AG04449 (cell line): ENCODE data around the gene COLEC11.

Source experiments
- CTCF ChIA-PET: fragments of 350-600 bp; formaldehyde crosslinking; extraction: SDS; loops from one replicate; lab custom pipeline; 2021; ENCODE audit warnings: antibody characterized with exemption; lab: Yijun Ruan, JAX
- POLR2A ChIA-PET: fragments of 400-600, 350-600 bp; formaldehyde crosslinking; extraction: SDS; loops from one replicate; lab custom pipeline; 2020; ENCODE audit warnings: antibody characterized with exemption, inconsistent platforms; lab: Yijun Ruan, JAX
- DNase-seq: peaks from one replicate; pipeline ENCODE4 v3.0.0-alpha.2; 2010; ENCODE audit warnings: low read depth, low spot score
- H3K4me3 ChIP-seq: 2 replicates; pipeline ENCODE4 v1.5.1; 2011; ENCODE audit warnings: low read depth, mild to moderate bottlenecking, control low read depth, low read length
- TF ChIP-seq, protein P1 (sequence below): IDR thresholded peaks from one replicate; pipeline ENCODE4 v1.5.1; 2011; ENCODE audit warnings: mild to moderate bottlenecking, moderate library complexity, low read length, control low read depth, inconsistent platforms; ENCODE audit not compliant: insufficient read depth; ENCODE audit errors: missing control alignments

COLEC11 gene

DNA sequence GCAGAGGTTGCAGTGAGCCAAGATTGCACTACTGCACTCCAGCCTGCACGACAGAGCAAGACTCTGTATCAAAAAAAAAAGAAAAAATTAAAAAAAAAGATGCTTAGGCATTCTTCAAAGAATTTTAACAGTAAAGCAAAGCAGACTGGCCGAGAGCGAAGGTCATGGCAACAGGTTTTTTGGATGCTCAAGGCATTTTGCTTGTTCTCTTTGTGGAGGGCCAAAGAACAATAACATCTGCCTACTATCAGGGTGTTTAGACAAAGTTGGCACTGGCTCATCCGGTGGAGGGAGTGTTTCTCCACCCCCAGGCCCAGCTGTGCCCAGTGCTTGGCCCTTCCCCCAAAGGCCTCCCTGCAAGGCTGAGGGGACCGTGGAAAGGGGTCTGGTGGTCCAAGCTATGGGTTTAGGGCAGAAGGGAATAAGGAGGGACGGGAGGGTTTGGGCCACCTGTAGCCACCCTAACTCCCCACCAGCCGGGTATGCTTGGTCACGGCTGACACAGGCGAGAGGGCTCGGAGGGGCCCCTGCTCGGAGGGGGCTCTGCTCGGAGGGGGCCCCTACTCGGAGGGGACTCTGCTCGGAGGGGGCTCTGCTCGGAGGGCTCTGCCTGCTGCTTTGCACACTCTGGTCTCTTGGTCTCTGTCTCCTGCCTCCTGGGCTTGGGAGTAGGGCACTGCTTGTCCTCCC, 36.4 kb downstream of the COLEC11 start:
- CTCF ChIA-PET: no interaction called here
- POLR2A ChIA-PET: no interaction called here
- DNase-seq: no peak
- H3K4me3 ChIP-seq: no peak overlapping the region
- TF ChIP-seq, protein P1, sequence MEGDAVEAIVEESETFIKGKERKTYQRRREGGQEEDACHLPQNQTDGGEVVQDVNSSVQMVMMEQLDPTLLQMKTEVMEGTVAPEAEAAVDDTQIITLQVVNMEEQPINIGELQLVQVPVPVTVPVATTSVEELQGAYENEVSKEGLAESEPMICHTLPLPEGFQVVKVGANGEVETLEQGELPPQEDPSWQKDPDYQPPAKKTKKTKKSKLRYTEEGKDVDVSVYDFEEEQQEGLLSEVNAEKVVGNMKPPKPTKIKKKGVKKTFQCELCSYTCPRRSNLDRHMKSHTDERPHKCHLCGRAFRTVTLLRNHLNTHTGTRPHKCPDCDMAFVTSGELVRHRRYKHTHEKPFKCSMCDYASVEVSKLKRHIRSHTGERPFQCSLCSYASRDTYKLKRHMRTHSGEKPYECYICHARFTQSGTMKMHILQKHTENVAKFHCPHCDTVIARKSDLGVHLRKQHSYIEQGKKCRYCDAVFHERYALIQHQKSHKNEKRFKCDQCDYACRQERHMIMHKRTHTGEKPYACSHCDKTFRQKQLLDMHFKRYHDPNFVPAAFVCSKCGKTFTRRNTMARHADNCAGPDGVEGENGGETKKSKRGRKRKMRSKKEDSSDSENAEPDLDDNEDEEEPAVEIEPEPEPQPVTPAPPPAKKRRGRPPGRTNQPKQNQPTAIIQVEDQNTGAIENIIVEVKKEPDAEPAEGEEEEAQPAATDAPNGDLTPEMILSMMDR: no peak

DNA sequence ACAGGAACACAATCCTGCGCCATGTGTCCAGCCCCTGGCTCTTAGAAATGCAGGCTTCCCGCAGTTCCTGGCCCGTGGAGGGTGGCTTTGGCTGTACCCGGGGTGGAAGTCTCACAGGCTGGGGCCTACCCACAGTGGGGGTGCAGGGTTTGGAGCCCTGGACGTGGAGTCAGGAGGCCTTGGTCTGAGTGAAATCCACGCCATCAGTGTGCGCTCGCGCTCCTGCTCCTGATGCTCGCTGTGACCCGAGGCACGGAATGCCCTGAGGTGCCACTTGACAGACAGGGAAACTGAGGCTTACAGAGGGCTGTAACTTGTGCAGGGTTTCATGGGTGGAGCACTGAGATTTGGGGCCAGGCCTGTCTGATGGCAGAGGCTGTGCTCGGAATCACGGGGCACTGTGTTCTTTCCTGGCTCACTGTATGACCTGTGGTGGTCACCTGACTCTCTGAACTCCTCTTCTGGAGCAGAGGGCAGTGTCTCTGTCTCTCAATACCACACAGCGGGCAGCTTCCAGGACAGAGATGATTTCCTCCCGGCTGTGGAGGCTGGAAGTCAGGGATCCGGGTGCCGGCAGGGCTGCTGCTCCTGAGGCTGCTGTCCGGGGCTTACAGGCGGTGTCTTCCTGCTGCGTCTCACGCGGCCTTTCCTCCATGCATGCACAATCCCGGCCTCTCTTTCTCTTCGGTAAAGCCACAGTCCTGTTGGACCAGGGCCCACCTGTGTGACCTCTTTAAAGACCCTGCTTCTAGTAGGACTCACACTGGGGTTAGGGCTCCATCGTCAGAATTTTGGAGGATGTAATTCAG, 37.1 kb downstream of the COLEC11 start:
- CTCF ChIA-PET: no interaction called here
- POLR2A ChIA-PET: no interaction called here
- DNase-seq: no peak
- no peak overlapping the region for H3K4me3 ChIP-seq
- TF ChIP-seq, protein P1: no peak

DNA sequence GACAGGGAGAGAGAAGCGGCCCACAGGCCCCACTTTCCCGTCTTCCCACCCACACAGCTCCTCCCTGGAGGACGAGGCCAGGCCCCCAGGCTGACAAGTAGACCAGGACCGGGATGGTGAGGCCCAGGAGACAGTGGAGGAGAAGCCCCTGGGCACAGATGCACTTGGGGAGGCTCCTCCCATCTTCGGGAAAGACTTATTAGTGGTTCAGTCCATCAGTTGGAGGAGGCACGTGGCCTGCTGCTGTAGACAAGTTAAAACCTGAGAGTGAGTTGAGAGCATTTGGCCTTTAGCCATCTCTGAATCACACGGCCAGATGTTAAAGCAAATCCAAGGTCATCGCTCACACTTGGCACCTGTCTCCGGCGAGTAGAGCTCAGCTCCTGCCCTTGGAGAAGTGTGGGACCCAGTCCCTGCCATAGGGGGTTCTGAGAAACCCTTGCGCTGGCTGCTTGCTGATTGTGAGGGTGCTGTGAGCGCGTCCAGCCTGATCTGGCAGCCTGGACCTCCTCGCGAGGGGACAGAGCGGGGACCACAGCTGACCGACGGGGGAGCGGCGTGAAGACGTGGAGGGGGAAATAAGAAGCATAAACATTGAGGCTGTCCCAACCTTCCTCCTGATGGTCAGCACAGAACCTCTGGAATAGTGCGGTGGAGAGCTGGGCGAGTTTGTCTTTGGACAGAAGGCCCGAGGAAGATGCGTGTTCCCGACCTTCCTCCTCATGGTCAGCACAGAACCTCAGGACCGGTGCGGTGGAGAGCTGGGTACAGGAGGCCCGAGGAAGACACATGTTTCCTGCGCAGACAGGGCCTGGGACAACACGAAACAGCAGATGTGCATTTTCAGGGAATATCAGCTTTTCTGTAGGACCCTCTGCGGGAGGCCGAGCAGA, 38.4 kb downstream of the COLEC11 start:
- CTCF ChIA-PET: no interaction called here
- DNase-seq: no peak
- TF ChIP-seq, protein P1: no peak
- POLR2A ChIA-PET: no interaction called here
- H3K4me3 ChIP-seq: no peak overlapping the region

DNA sequence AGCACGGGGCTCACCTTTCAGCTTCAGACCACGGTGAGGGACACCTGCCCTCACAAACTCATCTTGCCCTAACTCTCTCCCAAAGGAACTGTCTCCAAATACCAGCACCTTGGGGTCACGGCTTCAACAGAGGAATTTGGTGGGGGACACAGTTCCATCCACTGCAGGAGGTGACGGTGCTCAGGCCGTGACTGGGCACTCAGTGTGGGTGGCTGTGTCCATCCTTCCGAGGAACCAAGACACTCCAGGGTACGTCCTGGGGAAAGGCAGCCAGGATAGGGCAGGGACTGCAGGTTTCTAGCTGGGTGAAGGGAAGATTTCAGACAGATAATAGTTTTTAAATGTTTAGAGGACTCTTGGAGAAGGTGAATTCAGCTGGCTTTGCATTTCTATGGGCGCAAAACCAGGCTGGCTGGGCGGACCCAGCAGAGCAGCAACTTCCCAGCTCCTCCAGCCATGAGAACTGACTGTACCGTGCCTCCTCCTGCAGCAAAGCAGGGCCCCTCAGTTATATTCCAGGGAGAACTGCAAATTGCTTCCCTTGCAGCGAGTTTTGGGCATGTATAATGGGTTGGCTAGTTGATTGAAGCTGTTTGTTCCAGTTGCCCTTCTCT, 39.2 kb downstream of the COLEC11 start:
- DNase-seq: no peak
- H3K4me3 ChIP-seq: no peak overlapping the region
- CTCF ChIA-PET: no interaction called here
- TF ChIP-seq, protein P1: no peak
- POLR2A ChIA-PET: no interaction called here

DNA sequence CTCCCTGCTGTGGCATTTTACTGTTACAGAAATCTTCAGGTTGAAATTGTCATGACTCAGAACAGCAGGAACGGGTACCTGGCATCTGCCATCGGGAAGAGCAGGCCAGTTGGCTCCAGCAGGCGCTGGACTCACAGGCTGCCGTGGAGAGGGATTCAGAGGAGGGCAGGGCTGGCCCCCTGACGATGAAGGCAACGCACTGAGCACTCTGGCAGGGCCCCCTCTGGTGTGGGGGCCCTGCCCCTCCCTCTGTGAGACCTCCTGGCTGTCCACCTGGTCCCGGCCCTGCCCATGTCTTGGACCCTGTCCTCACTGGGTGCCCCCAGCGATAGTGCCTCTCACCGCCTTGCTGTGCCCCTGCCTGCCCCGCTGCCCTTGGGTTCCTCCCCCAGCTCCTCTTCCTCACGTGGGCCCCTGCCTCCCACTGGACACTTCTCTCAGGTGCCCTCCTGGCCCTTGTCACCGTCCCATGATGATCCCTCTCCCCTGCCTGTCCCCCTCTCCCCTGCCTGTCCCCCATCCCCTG, 39.7 kb downstream of the COLEC11 start:
- no peak overlapping the region for H3K4me3 ChIP-seq
- ChIA-PET CTCF (no interaction called here), POLR2A (no interaction called here)
- DNase-seq: no peak
- TF ChIP-seq, protein P1: no peak
